ENCODE measurements around the gene CCDC78. TPM values are rescaled to one million over a fixed set of nuclear protein-coding genes. Genes with fewer than 3 reads are reported as not detected.
"Not testable (repeated sequence)": the region's sequence is repeated elsewhere in the genome, so short reads cannot be mapped to it uniquely, and the experiment has no call there.

The CCDC78 gene
- total RNA-seq, 2 donors from 2014 or later = 0.92 to 0.95 TPM

DNA sequence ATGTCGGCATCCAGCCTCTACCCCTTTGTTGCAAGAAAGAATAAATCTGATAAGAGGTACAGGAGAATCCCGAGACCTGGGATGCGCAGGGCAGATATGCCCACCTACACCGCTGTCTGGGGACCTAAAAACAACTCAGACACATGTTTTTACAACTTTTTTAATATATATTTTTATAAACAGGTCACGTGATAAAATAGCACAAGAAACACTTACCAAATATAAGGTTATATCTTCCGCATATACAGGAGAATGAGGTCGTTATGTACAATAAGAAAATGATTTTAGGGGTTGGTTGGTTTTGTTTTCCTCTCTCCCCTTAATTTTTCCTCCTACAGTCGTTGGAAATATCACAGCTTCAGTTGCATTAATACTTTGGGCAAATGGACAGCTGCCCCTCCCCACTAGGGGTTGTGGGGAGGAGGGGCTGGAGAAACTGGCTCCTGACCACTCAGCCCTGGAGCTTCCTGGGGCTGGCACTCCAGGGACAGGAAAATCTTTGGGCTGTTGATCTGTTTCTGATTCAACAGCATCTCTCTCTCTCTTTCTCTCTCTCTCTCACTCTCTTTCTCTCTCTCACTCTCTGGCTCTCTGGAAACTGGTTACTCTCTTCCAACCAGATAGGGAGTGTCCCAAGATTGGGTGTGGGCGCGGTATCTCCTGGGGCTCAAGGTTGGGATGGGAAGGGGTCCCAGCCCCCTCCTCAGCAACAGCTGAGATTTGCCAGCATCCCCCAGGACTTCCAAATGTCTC is 33.7 kb downstream of the CCDC78 start:
- Histone ChIP-seq H3K9me3 (no peaks in the 10 kb centered on the region), H3K27me3 (replicated peaks; ENCODE audit: insufficient read depth) (peaks cover 7% of the 10 kb centered on the region), H3K27ac (no peak overlapping the region), H3K36me3 (no peaks in the 10 kb centered on the region), H3K4me3 (no peak overlapping the region), H3K4me1 (ENCODE audit: control insufficient read depth in 1 of 2, low read depth in 2 of 2) (peaks cover 18 to 28% of the 10 kb centered on the region in 2 donors)
- DNase-seq (ENCODE audit: low spot score) (no peak), ATAC-seq (ENCODE audit: insufficient number of reproducible peaks, low FRiP score, low read depth) (no peak)
- TF ChIP-seq CTCF (IDR thresholded peaks at IDR 0.05) = no peak

GRCh38 chr16:691242-691641 is 35.0 kb downstream of the CCDC78 start:
- not testable (repeated sequence) for H3K36me3 ChIP-seq; ATAC-seq (ENCODE audit: insufficient number of reproducible peaks, low FRiP score, low read depth); H3K9me3 ChIP-seq; H3K27me3 ChIP-seq (replicated peaks; ENCODE audit: insufficient read depth); DNase-seq (ENCODE audit: low spot score); H3K27ac ChIP-seq; H3K4me3 ChIP-seq
- H3K4me1 ChIP-seq (ENCODE audit: control insufficient read depth in 1 of 2, low read depth in 2 of 2) = peaks cover 18 to 28% of the 10 kb centered on the region in 2 donors

DNA sequence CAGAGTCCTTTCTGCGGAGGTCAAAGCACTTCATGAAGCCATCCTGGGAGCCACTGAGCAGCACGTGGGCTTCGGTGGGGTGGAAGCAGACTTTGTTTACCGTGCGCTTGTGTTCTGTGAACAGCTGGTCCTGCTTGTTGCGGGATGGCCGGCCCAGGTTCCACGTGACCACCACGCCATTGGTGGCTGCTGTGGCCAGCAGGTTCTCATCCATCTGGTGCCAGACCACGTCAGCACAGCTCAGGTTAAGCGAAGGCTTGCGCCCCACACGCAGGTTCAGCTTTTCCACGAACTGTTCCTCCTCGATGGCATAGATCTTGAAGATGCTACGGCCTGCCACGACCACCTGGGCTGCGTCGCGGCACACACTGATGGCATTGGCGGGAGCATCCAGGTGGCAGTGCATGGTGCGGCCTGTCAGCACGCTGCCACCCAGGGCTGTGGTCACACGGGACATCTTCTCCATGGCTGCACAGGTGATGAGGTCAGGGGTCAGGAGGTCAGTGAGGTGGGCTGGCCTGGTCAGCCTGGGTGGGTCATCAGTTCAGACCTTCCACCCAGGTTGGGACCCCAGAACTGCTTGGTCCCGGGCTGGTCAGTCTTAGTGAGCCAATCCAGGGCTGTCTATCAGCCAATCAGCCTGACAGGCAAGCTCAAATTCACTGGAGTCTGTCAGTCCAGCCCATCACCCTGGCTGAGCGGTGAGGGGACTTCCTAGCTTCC is 36.9 kb downstream of the CCDC78 start:
- Histone ChIP-seq H3K27ac (peak overlapping the region; percentile 76 to 85), H3K9me3 (no peaks in the 10 kb centered on the region), H3K27me3 (replicated peaks; ENCODE audit: insufficient read depth) (peaks cover 2% of the 10 kb centered on the region), H3K4me3 (peak overlapping the region; percentile 100), H3K4me1 (ENCODE audit: control insufficient read depth in 1 of 2, low read depth in 2 of 2) (peaks cover 24 to 35% of the 10 kb centered on the region in 2 donors), H3K36me3 (peaks cover 6% of the 10 kb centered on the region)
- TF ChIP-seq CTCF (IDR thresholded peaks at IDR 0.05) = no peak
- ATAC-seq (ENCODE audit: insufficient number of reproducible peaks, low FRiP score, low read depth) = no peak
- no peak for DNase-seq (ENCODE audit: low spot score)

- Histone ChIP-seq H3K36me3 (peaks cover 14% of the 10 kb centered on the region), H3K4me1 (ENCODE audit: control insufficient read depth in 1 of 2, low read depth in 2 of 2) (peaks cover 29 to 42% of the 10 kb centered on the region in 2 donors), H3K27me3 (replicated peaks; ENCODE audit: insufficient read depth) (no peaks in the 10 kb centered on the region), H3K4me3 (no peak overlapping the region), H3K9me3 (no peaks in the 10 kb centered on the region), H3K27ac (no peak overlapping the region)
- no peak for DNase-seq (ENCODE audit: low spot score)
- TF ChIP-seq CTCF (IDR thresholded peaks at IDR 0.05) = no peak
- no peak for ATAC-seq (ENCODE audit: insufficient number of reproducible peaks, low FRiP score, low read depth)
Observed at GRCh38 chr16:687499-687898, 38.7 kb downstream of the CCDC78 start.

DNA sequence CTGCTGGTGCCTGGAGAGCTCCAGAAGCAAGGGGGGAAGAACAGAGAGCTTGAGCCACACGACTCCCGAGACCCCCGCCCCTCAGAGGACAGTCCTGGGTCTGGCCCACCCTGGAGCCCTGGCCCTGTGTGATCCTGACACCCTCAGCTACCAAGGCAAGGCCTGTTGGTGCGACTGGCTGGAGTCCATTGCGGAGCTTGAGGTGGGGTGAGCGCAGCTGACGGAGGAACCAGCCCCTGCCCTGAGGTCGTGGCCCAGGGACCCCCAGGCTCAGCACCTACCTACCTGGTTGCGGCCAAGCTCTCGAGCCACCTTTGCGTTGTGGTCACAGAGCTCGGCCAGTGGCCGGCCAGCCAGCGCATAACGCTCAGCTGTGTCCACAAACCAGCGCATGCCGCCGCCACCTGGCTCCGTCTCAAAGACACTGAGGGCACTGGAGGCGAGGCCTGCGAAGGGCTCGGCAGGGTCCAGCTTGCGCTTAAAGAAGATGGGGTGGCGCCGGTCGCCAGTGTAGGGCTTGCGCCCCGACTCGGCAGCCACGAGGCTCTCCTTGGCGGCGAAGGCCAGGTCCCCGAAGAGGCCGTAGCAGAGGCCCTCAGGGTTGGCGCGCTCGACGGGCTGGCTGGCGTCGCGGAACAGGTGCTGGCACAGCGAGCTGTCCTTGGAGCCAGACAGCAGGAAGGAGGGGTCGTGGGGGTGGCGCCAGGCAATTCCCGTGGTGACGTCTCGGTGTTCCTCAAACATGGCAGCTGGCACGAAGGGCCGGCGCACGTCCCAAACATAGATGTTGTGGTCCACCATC is 39.6 kb downstream of the CCDC78 start:
- Histone ChIP-seq H3K27me3 (replicated peaks; ENCODE audit: insufficient read depth) (no peaks in the 10 kb centered on the region), H3K4me3 (no peak overlapping the region), H3K36me3 (peaks cover 22% of the 10 kb centered on the region), H3K27ac (no peak overlapping the region), H3K9me3 (no peaks in the 10 kb centered on the region), H3K4me1 (ENCODE audit: control insufficient read depth in 1 of 2, low read depth in 2 of 2) (peaks cover 34 to 50% of the 10 kb centered on the region in 2 donors)
- no peak for TF ChIP-seq CTCF (IDR thresholded peaks at IDR 0.05)
- no peak for ATAC-seq (ENCODE audit: insufficient number of reproducible peaks, low FRiP score, low read depth)
- DNase-seq (ENCODE audit: low spot score) = no peak

All from thoracic aorta (tissue), 2 donors.